ENCODE results near the gene GZMB.

DNA sequence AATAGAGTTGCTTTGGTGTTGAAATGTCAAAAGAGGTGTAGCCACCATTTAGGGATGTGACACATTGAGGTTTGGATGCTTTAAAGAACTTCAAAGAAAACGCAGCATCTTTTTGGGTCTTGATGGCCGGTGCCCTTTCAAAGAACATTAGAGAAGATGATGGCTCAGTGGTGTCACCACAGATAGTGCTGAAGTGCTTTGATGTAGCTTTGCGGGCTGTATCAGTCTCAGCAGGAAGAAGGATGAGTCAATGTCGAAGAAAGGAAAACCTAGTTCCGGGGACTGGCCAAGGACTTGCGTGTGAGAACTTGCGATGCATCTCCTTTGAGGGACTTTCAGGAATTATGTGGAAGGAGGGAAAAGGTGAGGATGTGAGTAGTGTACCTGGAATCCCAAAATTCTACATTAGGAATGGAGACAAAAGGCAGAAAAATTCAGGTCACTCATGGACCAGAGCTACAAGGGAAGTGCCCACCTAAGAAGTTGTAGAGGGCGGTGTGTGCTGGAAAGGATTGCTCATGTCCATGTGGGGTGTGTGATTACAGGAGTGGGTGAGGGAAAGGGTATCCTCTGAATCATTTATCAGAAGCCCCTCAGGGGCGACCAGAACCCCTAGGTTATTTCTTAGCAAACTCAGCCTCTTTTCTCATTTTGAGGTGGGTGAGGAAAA lies 39.7 kb upstream of the GZMB start:
- TF ChIP-seq POLR2A (IDR thresholded peaks at IDR 0.05; ENCODE audit: low read length) (no peak), GATA1 (IDR thresholded peaks at IDR 0.05; ENCODE audit: low read depth, low read length) (no peak)
